Measurements from ENCODE around the gene EPHA7.

GRCh38 chr6:93319304-93319703 lies 100.1 kb downstream of the EPHA7 start:
- TF ChIP-seq, protein P1, sequence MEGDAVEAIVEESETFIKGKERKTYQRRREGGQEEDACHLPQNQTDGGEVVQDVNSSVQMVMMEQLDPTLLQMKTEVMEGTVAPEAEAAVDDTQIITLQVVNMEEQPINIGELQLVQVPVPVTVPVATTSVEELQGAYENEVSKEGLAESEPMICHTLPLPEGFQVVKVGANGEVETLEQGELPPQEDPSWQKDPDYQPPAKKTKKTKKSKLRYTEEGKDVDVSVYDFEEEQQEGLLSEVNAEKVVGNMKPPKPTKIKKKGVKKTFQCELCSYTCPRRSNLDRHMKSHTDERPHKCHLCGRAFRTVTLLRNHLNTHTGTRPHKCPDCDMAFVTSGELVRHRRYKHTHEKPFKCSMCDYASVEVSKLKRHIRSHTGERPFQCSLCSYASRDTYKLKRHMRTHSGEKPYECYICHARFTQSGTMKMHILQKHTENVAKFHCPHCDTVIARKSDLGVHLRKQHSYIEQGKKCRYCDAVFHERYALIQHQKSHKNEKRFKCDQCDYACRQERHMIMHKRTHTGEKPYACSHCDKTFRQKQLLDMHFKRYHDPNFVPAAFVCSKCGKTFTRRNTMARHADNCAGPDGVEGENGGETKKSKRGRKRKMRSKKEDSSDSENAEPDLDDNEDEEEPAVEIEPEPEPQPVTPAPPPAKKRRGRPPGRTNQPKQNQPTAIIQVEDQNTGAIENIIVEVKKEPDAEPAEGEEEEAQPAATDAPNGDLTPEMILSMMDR (IDR thresholded peaks at IDR 0.05 in 4 of 5, conservative IDR thresholded peaks at IDR 0.05 in 1 of 5), result no peak
- TF ChIP-seq POLR2A (IDR thresholded peaks at IDR 0.05), result no peak
